Fibroblast of the aortic adventitia (primary cell): ENCODE measurements around the gene FBLN1. TPM values are rescaled to one million over a fixed set of nuclear protein-coding genes. Genes with fewer than 3 reads are reported as not detected.
"Not testable (repeated sequence)": the region's sequence is repeated elsewhere in the genome, so short reads cannot be mapped to it uniquely, and the experiment has no call there.

Experiments used
- DNase-seq: peaks from one replicate; pipeline ENCODE4 v3.0.0-alpha.2; 2010; ENCODE audit warnings: low read depth
- H3K4me3 ChIP-seq: 2 replicates; pipeline ENCODE4 v1.5.1; 2011; ENCODE audit warnings: low read depth, mild to moderate bottlenecking, control low read depth, low read length, moderate library complexity
- total RNA-seq: library from RNA; depleted of rRNA; stranded (reverse); fragments of >200 nt; gene quantifications from 2 replicates; pipeline ENCODE4 v1.2.3, GENCODE V29; 2012; ENCODE audit warnings: low replicate concordance
- TF ChIP-seq, protein P1 (sequence below): IDR thresholded peaks from 2 replicates; pipeline ENCODE4 v1.5.1; 2011; ENCODE audit warnings: mild to moderate bottlenecking, low read length, control low read depth, inconsistent platforms; ENCODE audit not compliant: insufficient read depth

Gene FBLN1
- total RNA-seq, 1 donor, result 561 TPM

DNA sequence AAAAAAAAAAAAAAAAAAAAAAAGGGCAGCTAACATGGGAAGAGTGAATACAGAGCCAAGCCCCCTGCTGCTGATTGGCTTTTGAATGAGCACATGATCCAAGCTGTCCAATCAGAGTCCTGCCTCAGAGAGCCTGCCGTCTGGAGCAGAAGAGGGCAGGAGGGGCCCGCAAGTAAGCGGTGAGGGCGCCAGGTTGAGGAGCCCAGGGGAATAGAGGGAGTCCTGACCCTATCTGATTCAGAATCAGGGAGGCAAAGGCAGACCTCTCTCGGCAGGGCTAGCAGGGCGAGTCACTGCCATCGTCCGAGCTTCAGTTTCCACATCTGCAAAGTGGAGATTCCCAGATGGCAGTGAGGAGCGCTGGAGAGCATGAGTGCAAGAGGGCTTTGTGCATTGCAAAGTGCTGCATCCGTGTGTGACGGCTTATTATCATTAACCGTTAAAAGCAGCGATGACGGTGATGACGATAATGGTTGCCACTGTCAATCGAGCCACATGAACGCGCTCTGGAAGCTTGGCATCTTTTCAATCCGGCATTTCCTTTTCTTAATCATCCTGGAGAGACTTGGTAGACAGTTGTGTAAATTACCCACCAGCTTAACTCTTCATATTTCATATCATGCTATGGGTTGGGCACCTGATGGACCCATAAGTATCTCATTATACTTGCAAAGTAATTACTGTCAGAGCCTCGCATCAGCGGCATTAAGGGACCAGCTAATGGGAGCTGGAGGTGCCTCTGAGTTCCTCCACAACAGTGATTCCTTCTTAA is 100.3 kb downstream of the FBLN1 start:
- peak; percentile 53 for DNase-seq
- TF ChIP-seq, protein P1, sequence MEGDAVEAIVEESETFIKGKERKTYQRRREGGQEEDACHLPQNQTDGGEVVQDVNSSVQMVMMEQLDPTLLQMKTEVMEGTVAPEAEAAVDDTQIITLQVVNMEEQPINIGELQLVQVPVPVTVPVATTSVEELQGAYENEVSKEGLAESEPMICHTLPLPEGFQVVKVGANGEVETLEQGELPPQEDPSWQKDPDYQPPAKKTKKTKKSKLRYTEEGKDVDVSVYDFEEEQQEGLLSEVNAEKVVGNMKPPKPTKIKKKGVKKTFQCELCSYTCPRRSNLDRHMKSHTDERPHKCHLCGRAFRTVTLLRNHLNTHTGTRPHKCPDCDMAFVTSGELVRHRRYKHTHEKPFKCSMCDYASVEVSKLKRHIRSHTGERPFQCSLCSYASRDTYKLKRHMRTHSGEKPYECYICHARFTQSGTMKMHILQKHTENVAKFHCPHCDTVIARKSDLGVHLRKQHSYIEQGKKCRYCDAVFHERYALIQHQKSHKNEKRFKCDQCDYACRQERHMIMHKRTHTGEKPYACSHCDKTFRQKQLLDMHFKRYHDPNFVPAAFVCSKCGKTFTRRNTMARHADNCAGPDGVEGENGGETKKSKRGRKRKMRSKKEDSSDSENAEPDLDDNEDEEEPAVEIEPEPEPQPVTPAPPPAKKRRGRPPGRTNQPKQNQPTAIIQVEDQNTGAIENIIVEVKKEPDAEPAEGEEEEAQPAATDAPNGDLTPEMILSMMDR, result no peak
- no peak overlapping the region for H3K4me3 ChIP-seq

- no peak overlapping the region for H3K4me3 ChIP-seq
- no peak for DNase-seq
- TF ChIP-seq, protein P1, result no peak
Measured at GRCh38 chr22:45603619-45604018, 100.9 kb downstream of the FBLN1 start.

DNA sequence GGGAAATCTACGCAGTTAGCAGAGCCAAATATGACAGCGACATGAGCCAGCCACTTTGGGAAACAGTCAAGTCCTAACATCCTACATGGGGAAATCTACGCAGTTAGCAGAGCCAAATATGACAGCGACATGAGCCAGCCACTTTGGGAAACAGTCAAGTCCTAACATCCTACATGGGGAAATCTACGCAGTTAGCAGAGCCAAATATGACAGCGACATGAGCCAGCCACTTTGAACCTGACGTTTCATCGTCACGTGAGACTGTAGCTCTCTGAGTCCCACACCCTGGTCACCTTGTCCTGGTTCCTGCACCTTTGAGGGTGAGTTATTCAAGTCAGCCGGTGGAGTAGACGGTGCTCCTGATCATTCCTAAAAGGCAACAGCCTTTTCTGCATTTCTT is 105.4 kb downstream of the FBLN1 start:
- DNase-seq, H3K4me3 ChIP-seq: not testable (repeated sequence)

DNA sequence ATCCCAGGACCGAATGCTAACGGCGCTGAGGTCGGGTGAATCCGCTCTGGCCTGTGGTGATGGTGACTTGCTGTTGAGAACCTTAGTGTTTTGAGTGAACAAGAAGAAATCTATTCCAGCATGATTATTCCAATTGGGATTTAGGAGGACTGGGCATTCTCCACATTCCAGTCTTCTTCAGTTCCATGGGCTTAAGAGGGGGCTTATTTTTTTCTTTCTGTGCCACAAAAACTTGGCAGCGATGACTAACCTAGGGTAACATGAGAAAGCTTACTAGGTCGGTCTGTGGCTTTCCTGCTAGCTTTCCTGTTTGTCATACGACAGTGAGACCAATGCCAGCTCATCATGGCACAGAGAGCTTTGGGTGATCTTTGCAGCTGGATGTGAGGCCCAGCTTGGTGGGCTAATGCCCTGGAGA is 106.1 kb downstream of the FBLN1 start:
- peak; percentile 53 for DNase-seq
- H3K4me3 ChIP-seq, result no peak overlapping the region
- TF ChIP-seq, protein P1, result no peak

DNA sequence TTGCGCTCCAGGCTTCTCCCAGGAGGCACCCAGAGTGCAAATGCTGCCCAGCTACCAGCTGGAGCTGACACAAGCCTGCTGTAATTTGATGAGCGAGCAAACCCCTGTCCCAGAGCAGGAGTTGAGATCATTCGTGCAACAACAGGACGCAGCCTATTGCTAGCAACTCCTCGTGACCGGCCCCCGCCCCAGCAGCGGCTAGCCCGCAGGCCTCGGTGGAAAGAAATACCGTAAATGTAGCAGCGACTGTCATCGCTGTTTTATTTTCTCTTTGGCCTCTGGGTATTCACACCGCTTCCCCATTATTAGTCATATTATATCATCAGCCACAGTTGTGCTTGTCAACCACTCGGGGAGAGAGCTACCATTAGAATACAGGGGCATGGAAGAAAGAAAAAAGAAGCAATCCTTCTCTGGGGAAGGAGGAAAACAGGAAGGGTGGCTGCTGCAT is 109.8 kb downstream of the FBLN1 start:
- peak; percentile 86 for DNase-seq
- peak overlapping the region; percentile 49 for H3K4me3 ChIP-seq
- TF ChIP-seq, protein P1, result no peak

DNA sequence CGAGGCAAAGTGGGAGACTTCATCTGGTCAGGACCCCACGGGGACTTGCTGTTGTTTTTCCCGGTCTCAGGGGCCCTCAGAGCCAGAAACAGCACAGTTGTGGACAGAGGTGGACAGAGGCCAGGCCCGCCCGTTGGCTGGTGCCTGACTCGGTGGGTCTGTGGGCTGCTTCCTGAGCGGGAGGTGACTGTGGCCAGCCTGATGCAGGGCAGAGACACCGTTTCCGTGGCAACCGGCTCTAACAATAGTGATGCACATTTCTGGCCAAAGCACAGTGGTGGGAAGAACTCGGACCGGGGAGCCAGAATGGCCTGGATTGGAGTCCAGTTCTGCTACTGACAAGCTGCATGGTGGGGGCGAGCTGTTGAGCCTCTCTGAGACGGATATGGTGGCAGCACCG is 110.3 kb downstream of the FBLN1 start:
- DNase-seq, result peak; percentile 47
- H3K4me3 ChIP-seq, result no peak overlapping the region
- TF ChIP-seq, protein P1, result no peak

- H3K4me3 ChIP-seq, result no peak overlapping the region
- DNase-seq, result no peak
- TF ChIP-seq, protein P1, result no peak
Measured at GRCh38 chr22:45615364-45615763, 112.7 kb downstream of the FBLN1 start.
